A549 (cell line): ENCODE results near the gene BSND. TPM values are rescaled to one million over a fixed set of nuclear protein-coding genes. Genes with fewer than 3 reads are reported as not detected.

ENCODE experiments used
- ATAC-seq, 2 experiments: fragments of 200-7000 bp in 1 of 2; fragments of >200 bp in 1 of 2; cut with Nextera tagmentation in 1 of 2; cut with Tn5 transposase in 1 of 2; 3 replicates each; pipeline versions ENCODE4 v1.8.0 to v1.9.1; 2018 to 2020; ENCODE audit warnings: mild to moderate bottlenecking in 1 of 2, moderate library complexity in 1 of 2
- CTCF ChIA-PET: fragments of 300-600 bp; sonication (Branson Sonifier 250); formaldehyde crosslinking; extraction: SDS; loops from one replicate; lab custom pipeline; 2021; ENCODE audit warnings: antibody characterized with exemption, inconsistent platforms; lab: Yijun Ruan, JAX
- POLR2A ChIA-PET: fragments of 350-600 bp; formaldehyde crosslinking; extraction: SDS; loops from one replicate; lab custom pipeline; 2021; ENCODE audit warnings: antibody characterized with exemption, inconsistent platforms; lab: Yijun Ruan, JAX
- DNase-seq, 2 experiments: peaks; one replicate each; pipeline versions ENCODE4 v3.0.0 to v3.0.0-alpha.2; 2011 to 2016; ENCODE audit warnings: low read depth in 1 of 2, low spot score in 1 of 2
- FAIRE-seq: peaks from 2 replicates; lab custom pipeline; 2011; peaks lifted over from hg19 to GRCh38; lab: Jason Lieb, UNC
- H3K27ac ChIP-seq, 2 experiments: fragments of >200 bp; sonication (Bioruptor Twin); formaldehyde crosslinking; 3 replicates each; pipeline ENCODE4 v1.5.1; 2016 to 2017
- H3K4me1 ChIP-seq: fragments of >200 bp; sonication (Bioruptor Twin); formaldehyde crosslinking; 3 replicates; pipeline ENCODE4 v1.6.1; 2016
- H3K4me2 ChIP-seq: fragments of >200 bp; sonication (Bioruptor Twin); formaldehyde crosslinking; 3 replicates; pipeline ENCODE4 v1.6.1; 2016
- H3K4me3 ChIP-seq: fragments of >200 bp; sonication (Bioruptor Twin); formaldehyde crosslinking; 3 replicates; pipeline ENCODE4 v1.5.1; 2016
- H3K9me3 ChIP-seq: fragments of >200 bp; sonication (Bioruptor Twin); formaldehyde crosslinking; 3 replicates; pipeline ENCODE4 v1.6.1; 2016
- ATOH8 ChIP-seq: fragments of 250-450 bp; sonication (Bioruptor Pico); IDR thresholded peaks from 2 replicates; pipeline ENCODE4 v1.5.0; 2020; ENCODE audit warnings: low read depth, mild to moderate bottlenecking, moderate library complexity
- BHLHE40 ChIP-seq: IDR thresholded peaks from 2 replicates; pipeline ENCODE4 v1.6.1; 2012; ENCODE audit warnings: low read depth, low read length, inconsistent platforms
- CHD4 ChIP-seq: fragments of 200-600 bp; sonication (generic); IDR thresholded peaks from 2 replicates; pipeline ENCODE4 v1.6.1; 2016; ENCODE audit warnings: antibody characterized with exemption, mild to moderate bottlenecking, borderline replicate concordance
- E2F6 ChIP-seq: IDR thresholded peaks from 2 replicates; pipeline ENCODE4 v1.6.1; 2012; ENCODE audit warnings: low read depth, borderline replicate concordance
- EHMT2 ChIP-seq: fragments of 200-600 bp; sonication (generic); IDR thresholded peaks from 2 replicates; pipeline ENCODE4 v1.6.1; 2016; ENCODE audit warnings: antibody characterized with exemption, low read depth, mild to moderate bottlenecking, moderate library complexity
- EP300 ChIP-seq, 2 experiments: fragments of >200 bp; sonication (Bioruptor Twin); formaldehyde crosslinking; IDR thresholded peaks; 2 replicates in 1 of 2; 3 replicates in 1 of 2; pipeline ENCODE4 v1.6.1; 2016 to 2017
- FOSB ChIP-seq: fragments of 250-450 bp; sonication (Bioruptor Pico); IDR thresholded peaks from 2 replicates; pipeline ENCODE4 v1.5.0; 2020; ENCODE audit warnings: mild to moderate bottlenecking, moderate library complexity
- HOXA7 ChIP-seq: fragments of 250-450 bp; sonication (Bioruptor Pico); IDR thresholded peaks from 2 replicates; pipeline ENCODE4 v1.5.0; 2020; ENCODE audit warnings: mild to moderate bottlenecking, moderate library complexity
- HOXB5 ChIP-seq: fragments of 250-450 bp; sonication (Bioruptor Pico); IDR thresholded peaks from 2 replicates; pipeline ENCODE4 v1.5.0; 2020; ENCODE audit warnings: mild to moderate bottlenecking, moderate library complexity
- KDM1A ChIP-seq: fragments of 200-600 bp; sonication (generic); IDR thresholded peaks from 2 replicates; pipeline ENCODE4 v1.6.1; 2016; ENCODE audit warnings: low read depth, mild to moderate bottlenecking
- MAX ChIP-seq: IDR thresholded peaks from 2 replicates; pipeline ENCODE4 v1.6.1; 2012
- MAZ ChIP-seq: fragments of 150-350 bp; IDR thresholded peaks from 2 replicates; pipeline ENCODE4 v1.6.1; 2014; ENCODE audit warnings: antibody characterized with exemption, low read depth, low read length, borderline replicate concordance
- MYC ChIP-seq: IDR thresholded peaks from 2 replicates; pipeline ENCODE4 v1.6.1; 2012; ENCODE audit warnings: mild to moderate bottlenecking, inconsistent platforms, low read length, improper control_type of control experiment, borderline replicate concordance
- NFE2L2 ChIP-seq: fragments of 150-350 bp; conservative IDR thresholded peaks from 2 replicates; pipeline ENCODE4 v1.6.1; 2014; ENCODE audit warnings: low read length
- NPAS2 ChIP-seq: fragments of 250-450 bp; sonication (Bioruptor Pico); IDR thresholded peaks from 2 replicates; pipeline ENCODE4 v1.8.0; 2022; ENCODE audit warnings: mild to moderate bottlenecking, moderate library complexity, borderline replicate concordance
- NR3C1 ChIP-seq: fragments of >200 bp; sonication (Bioruptor Twin); formaldehyde crosslinking; IDR thresholded peaks from 3 replicates; pipeline ENCODE4 v1.6.1; 2017
- RARB ChIP-seq: fragments of 250-450 bp; sonication (Bioruptor Pico); IDR thresholded peaks from 2 replicates; pipeline ENCODE4 v1.8.0; 2021; ENCODE audit warnings: mild to moderate bottlenecking, moderate library complexity
- REST ChIP-seq: fragments of 200-600 bp; sonication (generic); IDR thresholded peaks from 2 replicates; pipeline ENCODE4 v1.6.1; 2016; ENCODE audit warnings: antibody characterized with exemption, mild to moderate bottlenecking, moderate library complexity
- RNF2 ChIP-seq: fragments of 200-600 bp; sonication (generic); IDR thresholded peaks from 2 replicates; pipeline ENCODE4 v1.6.1; 2016; ENCODE audit warnings: low read depth, mild to moderate bottlenecking, antibody characterized with exemption, moderate library complexity, borderline replicate concordance
- SMC3 ChIP-seq: fragments of >200 bp; sonication (Bioruptor Twin); formaldehyde crosslinking; IDR thresholded peaks from 3 replicates; pipeline ENCODE4 v1.6.1; 2018; ENCODE audit warnings: inconsistent platforms
- TP53 ChIP-seq: fragments of 250-450 bp; sonication (Bioruptor Pico); IDR thresholded peaks from 2 replicates; pipeline ENCODE4 v1.5.0; 2021; ENCODE audit warnings: mild to moderate bottlenecking, moderate library complexity
- USF2 ChIP-seq: fragments of 450-650 bp; IDR thresholded peaks from 2 replicates; pipeline ENCODE4 v1.6.1; 2014; ENCODE audit warnings: antibody characterized with exemption
- ZNF302 ChIP-seq: fragments of 250-450 bp; sonication (Bioruptor Pico); IDR thresholded peaks from 2 replicates; pipeline ENCODE4 v1.9.0; 2021; ENCODE audit warnings: inconsistent platforms, mild to moderate bottlenecking, moderate library complexity
- WGBS: methylation state at CpG from one replicate; pipeline ENCODE4 v1.1.6; 2017; ENCODE audit errors: missing lambda C conversion rate; 5-methylcytosine and 5-hydroxymethylcytosine counted together
- polyA minus RNA-seq: library from RNA; depleted of rRNA, polyadenylated mRNA; stranded (reverse); fragments of >200 nt; gene quantifications from 2 replicates; pipeline ENCODE4 v1.2.3, GENCODE V29; 2011; rRNA and poly(A)+ RNA removed
- polyA plus RNA-seq, 4 experiments: library from polyadenylated mRNA; depleted of rRNA in 3 of 4; stranded (reverse); fragments of >200 nt; fragmentation: RNase III in 1 of 4; extraction: RNeasy Plus Mini Kit Qiagen cat#74134 plus additional on column Dnase treatment in 1 of 4; gene quantifications; 2 replicates in 3 of 4; 3 replicates in 1 of 4; pipeline ENCODE4 v1.2.3, GENCODE V29; 2011 to 2017

The BSND gene
- polyA plus RNA-seq (2011; rRNA removed), result not detected in 2 replicates
- not detected in 2 replicates for polyA plus RNA-seq (2012; cell fraction: cytosol; rRNA removed)
- polyA plus RNA-seq (2012; cell fraction: nucleus; rRNA removed), result not detected in 2 replicates
- polyA plus RNA-seq (2017; fragmentation: RNase III; extraction: RNeasy Plus Mini Kit Qiagen cat#74134 plus additional on column Dnase treatment), result not detected in 3 replicates
- polyA minus RNA-seq, result not detected in 2 replicates

- POLR2A ChIA-PET, result no interaction called here
- no peak for ATAC-seq
- no peak for FAIRE-seq
- H3K9me3 ChIP-seq, result no peaks in the 10 kb centered on the region
- no peak within 1 kb of the TSS for H3K27ac ChIP-seq
- no peak for TF ChIP-seq EHMT2
- TF ChIP-seq E2F6, result no peak
- TF ChIP-seq ZNF302, result no peak
- no peak for TF ChIP-seq RARB (CRISPR knock-in tag)
- no peak for TF ChIP-seq HOXB5 (CRISPR knock-in tag)
- no peak for TF ChIP-seq MYC
- TF ChIP-seq ATOH8, result no peak
- no peak for TF ChIP-seq BHLHE40
- no peak for TF ChIP-seq MAZ
- no peak for TF ChIP-seq NR3C1
- TF ChIP-seq KDM1A, result no peak
- no peak for TF ChIP-seq RNF2
- TF ChIP-seq FOSB, result no peak
- TF ChIP-seq, all 56 proteins: peak for 0
- H3K4me1 ChIP-seq, result 0 out of 3 replicates have a peak, but pooled peaks cover 4% of the 10 kb centered on the region
- 66% methylated on average over 7 of the region's 7 CpGs for WGBS
- H3K4me3 ChIP-seq, result no peak within 1 kb of the TSS
- H3K4me2 ChIP-seq, result no peak within 1 kb of the TSS
- no peak for DNase-seq
- CTCF ChIA-PET, result interaction anchor here (1.0 to 20.8 kb wide), 3 partner anchors 9 to 53 kb away, joined by 3 to 451 read pairs (median 28); no protein-coding TSS in a partner anchor
Measured at GRCh38 chr1:54998677-54999076, at the start of gene BSND. TSS of gene BSND (plus strand) at chr1:54998933. CDS start at chr1:54999187, 254 bp downstream.

GRCh38 chr1:54949053-54949452, 49.7 kb upstream of the BSND start:
- Histone ChIP-seq H3K4me3 (no peak overlapping the region), H3K4me1 (peaks cover 20% of the 10 kb centered on the region), H3K9me3 (peaks cover under 1% of the 10 kb centered on the region; the same call in 1 of the 3 replicates), H3K27ac (no peak overlapping the region), H3K4me2 (no peak overlapping the region)
- CTCF ChIA-PET, result interaction anchor here (0.7 to 16.6 kb wide), 8 partner anchors 9 to 232 kb away, joined by 3 to 451 read pairs (median 13); partner anchors contain the start of gene BSND
- no peak for ATAC-seq
- TF ChIP-seq NR3C1, result no peak
- no peak for TF ChIP-seq MAX
- no peak for TF ChIP-seq USF2
- TF ChIP-seq SMC3, result no peak
- no peak for TF ChIP-seq EP300 (IDR thresholded peaks at IDR 0.05)
- no peak for TF ChIP-seq NPAS2 (CRISPR knock-in tag)
- TF ChIP-seq HOXA7 (CRISPR knock-in tag), result no peak
- no peak for TF ChIP-seq RNF2
- TF ChIP-seq CHD4, result no peak
- TF ChIP-seq REST, result no peak
- TF ChIP-seq TP53, result no peak
- TF ChIP-seq FOSB, result no peak
- TF ChIP-seq E2F6, result no peak
- no peak for TF ChIP-seq ZNF302
- no peak for TF ChIP-seq NFE2L2
- FAIRE-seq, result no peak
- DNase-seq, result no peak
- WGBS, result 91% methylated on average over 4 of the region's 4 CpGs
- POLR2A ChIA-PET, result no interaction called here
